Bronchial smooth muscle cell (primary cell): ENCODE measurements around the gene CCL4. TPM values are rescaled to one million over a fixed set of nuclear protein-coding genes. Genes with fewer than 3 reads are reported as not detected.

Experiments
- total RNA-seq: library from RNA; depleted of rRNA; stranded (reverse); fragments of >200 nt; gene quantifications from 2 replicates; pipeline ENCODE4 v1.2.1, GENCODE V29; 2014

Gene CCL4
- not detected in 2 replicates for total RNA-seq

GRCh38 chr17:36103401-36103975, at the start of gene CCL4:
CCL4 (plus strand) TSS chr17:36103827; CDS start chr17:36103906, 79 bp downstream.

GRCh38 chr17:36063786-36064541, 39.7 kb upstream of the CCL4 start, which contains the start of gene CCL18:
CCL18 (plus strand) TSS chr17:36064272; CDS start chr17:36064343, 71 bp downstream.

GRCh38 chr17:36089888-36090836, 13.5 kb upstream of the CCL4 start, which contains the start of gene CCL3:
CCL3 (minus strand) TSS chr17:36090143; CDS start chr17:36090058, 85 bp downstream.

Other genes starting within 250 kb of the CCL4 start
- not detected in 2 replicates for gene HEATR9, start 234.9 kb upstream of the CCL4 start, total RNA-seq
- not detected in 2 replicates for gene CCL5, start 223.5 kb upstream of the CCL4 start, total RNA-seq
- 0.16 TPM in 1 of 2 replicates, not detected in the other for gene RDM1, start 173.1 kb upstream of the CCL4 start, total RNA-seq
- not detected in 2 replicates for gene LYZL6, start 160.1 kb upstream of the CCL4 start, total RNA-seq
- gene CCL16, start 122.3 kb upstream of the CCL4 start, total RNA-seq: not detected in 2 replicates
- gene CCL14, start 117.1 kb upstream of the CCL4 start, total RNA-seq: not detected in 2 replicates
- not detected in 2 replicates for gene CCL15, start 102.3 kb upstream of the CCL4 start, total RNA-seq
- not detected in 2 replicates for gene CCL23, start 85.9 kb upstream of the CCL4 start, total RNA-seq
- not detected in 2 replicates for gene CCL18, start 39.6 kb upstream of the CCL4 start, total RNA-seq
- gene CCL3, start 13.7 kb upstream of the CCL4 start, total RNA-seq: not detected in 2 replicates
- 2.6 and 3.2 TPM in 2 replicates for gene TBC1D3B, start 72.8 kb downstream of the CCL4 start, total RNA-seq
- not detected in 2 replicates for gene CCL3L1, start 92.9 kb downstream of the CCL4 start, total RNA-seq
- 0.17 TPM in 1 of 2 replicates, not detected in the other for gene CCL4L2, start 107.2 kb downstream of the CCL4 start, total RNA-seq
- gene TBC1D3I, start 160.7 kb downstream of the CCL4 start, total RNA-seq: not detected in 2 replicates
- not detected in 2 replicates for gene TBC1D3G, start 220.1 kb downstream of the CCL4 start, total RNA-seq